Adrenal gland (tissue), 12 donors: ENCODE results near the gene MUSTN1. TPM values are rescaled to one million over a fixed set of nuclear protein-coding genes. Genes with fewer than 3 reads are reported as not detected.

Experiments used
- DNase-seq, 7 donors: peaks; one replicate each; pipeline ENCODE4 v3.0.0-alpha.2; 2019 to 2020
- H3K27ac ChIP-seq, 5 donors: fragments of 200-600 bp; sonication (generic) in 4 of 5; 1 replicate in 3 of 5; 2 replicates in 2 of 5; pipeline versions ENCODE4 v1.5.1 to v1.8.0; 2016 to 2020; ENCODE audit warnings: mild to moderate bottlenecking in 1 of 5
- H3K27me3 ChIP-seq: fragments of 200-600 bp; 2 replicates; pipeline ENCODE4 v1.8.0; 2021
- H3K36me3 ChIP-seq, 2 donors: fragments of 200-600 bp; replicated peaks in 1 of 2; 1 replicate in 1 of 2; 2 replicates in 1 of 2; pipeline versions ENCODE4 v1.5.1 to v1.8.0; 2018 to 2022
- H3K4me1 ChIP-seq, 2 donors: fragments of 200-600 bp; replicated peaks in 1 of 2; 1 replicate in 1 of 2; 2 replicates in 1 of 2; pipeline versions ENCODE4 v1.5.1 to v1.8.0; 2018 to 2021
- H3K4me3 ChIP-seq, 4 donors: fragments of 200-600 bp; sonication (generic) in 3 of 4; one replicate each; pipeline ENCODE4 v1.5.1; 2016 to 2018
- H3K9me3 ChIP-seq, 3 donors: fragments of 200-600 bp; sonication (generic) in 1 of 3; replicated peaks in 1 of 3; 1 replicate in 2 of 3; 2 replicates in 1 of 3; pipeline versions ENCODE4 v1.5.1 to v1.8.0; 2016 to 2021
- CTCF ChIP-seq, 6 experiments: fragments of 450-650 bp in 4 of 6; fragments of 200-600 bp in 2 of 6; sonication (generic) in 1 of 6; IDR thresholded peaks; 1 replicate in 5 of 6; 2 replicates in 1 of 6; pipeline versions ENCODE4 v1.5.1 to v1.8.0; 2016 to 2021; ENCODE audit warnings: antibody characterized with exemption in 6 of 6, mild to moderate bottlenecking in 2 of 6, moderate library complexity in 1 of 6
- POLR2A ChIP-seq, 2 donors: fragments of 450-650 bp; IDR thresholded peaks; one replicate each; pipeline ENCODE4 v1.6.1; 2017; ENCODE audit warnings: antibody characterized with exemption in 2 of 2, mild to moderate bottlenecking in 2 of 2, moderate library complexity in 1 of 2
- WGBS, 4 donors: extraction: QIAGEN DNeasy Blood & Tissue Kit in 2 of 4; methylation state at CpG; one replicate each; pipeline versions ENCODE4 v1.1.5 to v1.1.7; 2013 to 2017; 5-methylcytosine and 5-hydroxymethylcytosine counted together
- intact Hi-C, 2 donors: fragments of 100-400 bp; cut with DNase I; formaldehyde crosslinking; loops; one replicate each; pipeline versions ENCODE4 v1.14.1 to v1.15.0; 2022 to 2023
- polyA plus RNA-seq, 3 donors: library from polyadenylated mRNA; stranded (reverse); fragments of 200-250 nt in 2 of 3; fragments of 350-450 nt in 1 of 3; fragmentation: Illumina TruSeq in 1 of 3; extraction: RNeasy Lipid Tissue Mini Kit (QIAGEN cat#74804) in 1 of 3; gene quantifications; one replicate each; pipeline ENCODE4 v1.2.3, GENCODE V29; 2013 to 2014
- total RNA-seq, 9 donors: library from RNA; depleted of rRNA in 4 of 9; stranded (reverse); fragments of >200 nt in 4 of 9; fragments of 120-200 nt in 1 of 9; fragmentation: NEBNext Ultra II Directional in 1 of 9; extraction: Animal tissue kit (Norgen Biotek cat#: 25700) in 1 of 9; gene quantifications; one replicate each; pipeline versions ENCODE4 v1.1.0 to v1.2.4, GENCODE V29; 2013 to 2023
- donor health status: healthy with polysubstance abuse.
- donor health status: Bipolar disorder and iron deficiency.
- donor health status: DM: yes; HTN: yes; CAD: no.
- donor health status: DM: no; HTN: no; CAD: no.
- donor health status: DM: no; HTN: no; CAD: no.
- donor health status: DM: yes; HTN: yes; CAD: no.

Gene MUSTN1
- total and polyA plus RNA-seq, 12 donors, result 0.50 to 128 (median 2.2) TPM; not detected in 4

- Histone ChIP-seq H3K4me1 (peaks cover 18 to 24% of the 10 kb centered on the region in 2 donors), H3K27me3 (no peaks in the 10 kb centered on the region), H3K27ac (no peak overlapping the region), H3K36me3 (no peaks in the 10 kb centered on the region), H3K4me3 (no peak overlapping the region), H3K9me3 (no peaks in the 10 kb centered on the region)
- WGBS, 4 donors, result 69 to 79% (median 72%) methylated on average over 10 of the region's 10 CpGs
- DNase-seq, result no peak
- no peak for TF ChIP-seq POLR2A (IDR thresholded peaks at IDR 0.05)
- no peak for TF ChIP-seq CTCF (IDR thresholded peaks at IDR 0.05)
- intact Hi-C loops, result no loop called here
These were observed 6.9 kb downstream of the MUSTN1 start for GRCh38 chr3:52827866-52828376.

GRCh38 chr3:52827441-52827840, 7.4 kb downstream of the MUSTN1 start:
- Histone ChIP-seq H3K27me3 (no peaks in the 10 kb centered on the region), H3K27ac (no peak overlapping the region), H3K4me1 (peaks cover 18 to 24% of the 10 kb centered on the region in 2 donors), H3K4me3 (no peak overlapping the region), H3K36me3 (no peaks in the 10 kb centered on the region), H3K9me3 (no peaks in the 10 kb centered on the region)
- TF ChIP-seq CTCF (IDR thresholded peaks at IDR 0.05) (no peak), POLR2A (IDR thresholded peaks at IDR 0.05) (no peak)
- no peak for DNase-seq
- WGBS, 4 donors, result 71 to 85% (median 79%) methylated on average over 3 to 9 of the region's 9 CpGs
- intact Hi-C loops, result no loop called here

- Histone ChIP-seq H3K4me1 (no peaks in the 10 kb centered on the region), H3K36me3 (peaks cover 0 to 3% of the 10 kb centered on the region in 2 donors), H3K4me3 (no peak overlapping the region), H3K27ac (no peak overlapping the region), H3K9me3 (no peaks in the 10 kb centered on the region), H3K27me3 (no peaks in the 10 kb centered on the region)
- WGBS, 4 donors, result 92 to 100% (median 95%) methylated on average over 3 to 10 of the region's 10 CpGs
- TF ChIP-seq POLR2A (IDR thresholded peaks at IDR 0.05) (no peak), CTCF (IDR thresholded peaks at IDR 0.05) (no peak)
- no peak for DNase-seq
- intact Hi-C loops, result no loop called here
These were observed 10.8 kb downstream of the MUSTN1 start for GRCh38 chr3:52824037-52824436.

- no peak overlapping the region for H3K27ac ChIP-seq
- intact Hi-C loops, result no loop called here
- H3K4me3 ChIP-seq, result no peak overlapping the region
- no peak for TF ChIP-seq CTCF (IDR thresholded peaks at IDR 0.05)
- TF ChIP-seq POLR2A (IDR thresholded peaks at IDR 0.05), result no peak
- H3K9me3 ChIP-seq, result no peaks in the 10 kb centered on the region
- H3K27me3 ChIP-seq, result no peaks in the 10 kb centered on the region
- H3K36me3 ChIP-seq, result peaks cover 0 to 3% of the 10 kb centered on the region in 2 donors
- DNase-seq, result no peak
- 85 to 91% (median 90%) methylated on average over 5 of the region's 5 CpGs for WGBS, 4 donors
- no peaks in the 10 kb centered on the region for H3K4me1 ChIP-seq
These were observed 12.5 kb downstream of the MUSTN1 start for GRCh38 chr3:52822363-52822762.
